Fibroblast of upper back skin (primary cell): ENCODE data around the gene WHAMM.

Experiments used
- DNase-seq: peaks from one replicate; pipeline ENCODE4 v3.0.0-alpha.2; 2013

Gene WHAMM

DNA sequence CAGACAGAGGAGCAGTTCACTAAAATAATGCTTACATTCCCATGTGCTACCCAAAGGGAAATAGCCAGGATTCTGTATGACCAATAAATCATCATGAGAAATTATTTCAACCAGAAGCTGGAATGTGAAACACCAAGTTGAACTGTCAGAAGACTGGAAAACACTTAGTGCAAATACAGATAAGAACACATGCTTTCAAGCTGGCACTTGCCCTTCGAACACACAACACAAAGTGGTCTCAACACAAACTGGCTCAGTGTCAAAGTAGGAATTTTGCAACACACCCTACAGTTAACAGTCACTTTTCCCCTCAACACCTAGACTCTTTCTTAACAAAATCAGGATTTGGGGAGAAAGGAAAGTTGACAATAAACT lies 4.9 kb upstream of the WHAMM start:
- peak; percentile 33 for DNase-seq

DNA sequence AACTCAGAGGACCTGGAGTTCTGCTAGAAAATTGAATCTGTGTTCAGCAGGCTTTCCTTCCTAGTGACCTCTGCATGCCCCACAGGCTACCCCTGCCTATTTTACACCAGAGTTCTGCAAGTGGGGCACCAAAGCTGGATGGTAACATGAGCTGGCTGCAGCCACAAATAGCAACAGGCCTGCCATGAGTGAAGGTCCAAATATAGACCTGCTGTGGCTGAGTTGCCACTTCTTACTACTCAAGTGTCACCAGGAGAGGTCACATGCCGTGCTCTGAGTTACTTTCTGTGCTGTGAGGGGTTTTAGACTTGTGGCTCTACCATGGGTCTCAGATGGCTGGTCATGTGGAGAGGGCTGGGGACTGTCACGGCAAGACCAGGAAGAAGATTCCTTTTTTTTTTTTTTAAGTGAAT lies 3.4 kb upstream of the WHAMM start, which contains the start of gene FSD2:
FSD2 (minus strand) TSS at position 76 of the 413 bp plus-strand sequence. CDS start 18,679 bp downstream, outside the sequence.
- DNase-seq, result no peak

DNA sequence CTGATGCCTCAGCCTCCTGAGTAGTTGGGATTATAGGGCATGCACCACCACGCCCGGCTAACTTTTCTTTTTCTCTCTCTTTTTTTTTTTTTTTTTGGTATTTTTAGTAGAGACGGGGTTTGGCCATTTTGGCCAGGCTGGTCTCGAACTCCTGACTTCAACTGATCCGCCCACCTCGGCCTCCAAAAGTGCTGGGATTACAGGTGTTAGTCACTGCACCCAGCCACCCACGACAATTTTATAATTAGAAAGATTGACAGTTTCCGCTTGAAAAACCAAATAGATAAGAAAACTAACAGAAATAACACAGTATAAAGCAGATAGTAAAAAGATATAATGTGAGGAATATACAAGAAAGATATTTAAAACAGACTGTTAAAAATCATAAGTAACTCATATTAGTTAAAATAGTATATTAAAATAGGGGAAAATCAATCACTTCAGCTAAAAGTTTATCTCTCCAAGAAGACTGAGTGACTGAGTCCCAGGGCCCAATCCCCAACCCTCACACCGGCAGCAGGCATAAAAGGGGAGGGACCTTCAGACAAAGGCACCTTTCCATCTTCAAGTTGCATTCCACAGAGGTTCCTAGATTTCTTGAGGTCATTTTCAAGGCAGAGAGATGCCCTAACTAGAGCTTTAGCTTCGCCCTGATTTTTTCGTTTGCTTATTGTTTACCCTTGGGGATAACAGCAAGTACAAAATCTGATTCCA lies 1.4 kb upstream of the WHAMM start:
- DNase-seq, result no peak

DNA sequence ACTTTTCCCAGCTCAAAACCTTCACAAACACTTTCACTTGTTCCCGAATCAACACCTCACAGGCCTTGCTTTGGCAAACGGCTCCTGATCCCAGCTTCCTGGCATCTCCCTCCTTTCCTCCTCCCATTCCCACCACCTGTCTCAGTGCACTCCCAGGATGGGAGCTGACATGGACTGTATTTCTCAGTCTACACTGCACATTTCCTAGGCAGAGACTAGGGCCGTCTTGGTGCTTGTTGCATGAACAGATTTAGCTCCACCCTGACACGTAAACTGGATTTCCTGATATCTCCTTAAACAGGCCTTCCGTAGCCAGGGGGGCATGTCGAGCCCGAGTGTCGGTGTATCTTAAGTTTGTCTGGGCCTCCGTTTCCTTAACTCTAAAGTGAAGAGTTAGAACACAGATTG lies 790 bp upstream of the WHAMM start:
- no peak for DNase-seq

DNA sequence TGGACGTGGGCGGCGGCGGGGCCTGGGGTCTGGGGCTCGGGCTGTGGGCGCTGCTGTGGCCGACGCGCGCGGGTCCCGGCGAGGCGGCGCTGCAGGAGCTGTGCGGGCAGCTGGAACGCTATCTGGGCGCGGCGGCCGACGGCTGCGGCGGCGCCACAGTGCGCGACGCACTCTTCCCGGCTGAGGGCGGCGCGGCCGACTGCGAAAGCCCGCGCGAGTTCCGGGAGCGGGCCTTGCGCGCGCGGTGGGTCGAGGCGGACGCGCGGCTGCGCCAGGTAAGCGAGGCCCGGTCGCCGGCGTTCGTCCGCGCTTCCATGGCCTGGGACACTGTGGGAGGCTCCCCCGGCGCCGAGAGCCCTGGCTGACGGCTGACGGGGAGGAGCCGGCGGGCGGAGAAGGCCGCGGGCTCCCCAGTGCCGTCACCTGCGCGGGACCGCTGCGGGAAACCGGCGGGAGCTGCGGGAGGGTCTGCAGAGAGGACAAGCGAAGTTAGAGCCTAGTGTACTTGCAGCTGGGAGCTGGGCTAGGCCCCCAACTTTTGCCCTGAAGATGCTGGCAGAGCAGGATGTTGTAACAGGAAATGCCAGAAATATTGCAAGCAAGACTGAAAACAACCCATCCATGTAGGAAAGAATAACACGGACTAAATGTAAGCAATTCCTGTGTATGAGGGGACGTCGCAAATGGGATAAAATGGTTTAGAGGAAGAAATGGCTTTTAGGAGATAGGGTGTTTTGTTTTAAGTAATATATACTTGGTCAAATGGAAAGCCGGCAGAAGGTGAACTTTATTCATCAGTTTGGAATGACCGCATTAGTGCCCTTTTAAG lies 847 bp downstream of the WHAMM start:
- peak; percentile 47 for DNase-seq

DNA sequence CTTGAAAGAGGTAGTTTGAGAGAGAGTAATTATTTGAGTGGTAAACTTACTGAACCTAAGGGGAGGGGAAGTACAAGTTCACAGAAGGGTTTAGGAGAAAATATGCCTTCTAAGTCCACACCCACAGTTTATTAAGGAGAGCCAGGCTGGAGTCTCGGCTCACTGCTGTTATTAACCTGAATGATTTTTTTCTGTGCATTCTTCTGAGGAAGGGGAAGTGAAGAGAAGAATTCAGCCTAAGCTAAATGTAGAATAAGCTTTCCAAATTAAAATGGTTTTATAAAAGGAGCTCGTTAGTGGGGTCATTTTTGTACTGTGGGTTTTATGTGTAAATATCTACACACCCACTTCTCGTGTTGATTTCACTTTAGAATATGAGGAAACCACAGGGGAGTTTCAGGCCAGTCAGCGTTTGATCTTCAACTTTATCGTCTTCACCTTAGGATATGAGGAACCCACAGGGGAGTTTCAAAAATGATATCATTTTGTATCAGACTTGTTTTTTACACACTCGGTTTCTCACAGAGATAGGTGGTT lies 1.5 kb downstream of the WHAMM start:
- DNase-seq, result no peak

DNA sequence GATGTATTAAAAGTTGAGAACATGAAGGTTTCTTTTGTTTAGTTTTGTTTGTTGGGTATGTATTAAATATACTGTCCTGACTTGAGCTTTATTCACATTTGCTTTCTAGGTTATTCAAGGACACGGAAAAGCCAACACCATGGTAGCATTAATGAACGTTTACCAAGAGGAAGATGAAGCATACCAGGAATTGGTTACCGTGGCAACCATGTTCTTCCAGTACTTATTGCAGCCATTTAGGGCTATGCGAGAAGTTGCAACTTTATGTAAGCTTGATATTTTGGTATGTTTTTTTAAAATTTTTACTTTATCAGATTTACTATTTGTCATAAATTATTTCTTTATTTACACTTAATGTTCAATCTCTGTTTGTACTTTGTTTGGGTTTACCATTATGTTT lies 3.6 kb downstream of the WHAMM start:
- DNase-seq, result no peak

DNA sequence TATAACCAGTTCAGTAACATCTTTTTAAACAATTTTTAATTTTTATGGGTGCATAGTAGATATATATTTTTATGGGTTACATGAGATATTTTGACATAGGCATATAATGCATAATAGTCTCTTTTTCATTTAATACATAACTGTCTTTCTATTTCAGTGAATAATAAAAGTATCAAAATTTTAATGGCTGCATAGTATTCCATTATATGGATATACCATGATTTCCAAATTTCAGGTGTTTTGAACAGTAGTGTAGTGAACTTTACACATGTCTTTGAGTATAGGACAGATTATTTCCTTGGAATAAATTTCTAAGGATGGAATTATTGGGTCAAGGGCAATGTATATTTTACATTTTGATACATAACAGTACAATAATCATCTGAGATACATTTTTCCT lies 10.7 kb downstream of the WHAMM start:
- DNase-seq, result no peak

DNA sequence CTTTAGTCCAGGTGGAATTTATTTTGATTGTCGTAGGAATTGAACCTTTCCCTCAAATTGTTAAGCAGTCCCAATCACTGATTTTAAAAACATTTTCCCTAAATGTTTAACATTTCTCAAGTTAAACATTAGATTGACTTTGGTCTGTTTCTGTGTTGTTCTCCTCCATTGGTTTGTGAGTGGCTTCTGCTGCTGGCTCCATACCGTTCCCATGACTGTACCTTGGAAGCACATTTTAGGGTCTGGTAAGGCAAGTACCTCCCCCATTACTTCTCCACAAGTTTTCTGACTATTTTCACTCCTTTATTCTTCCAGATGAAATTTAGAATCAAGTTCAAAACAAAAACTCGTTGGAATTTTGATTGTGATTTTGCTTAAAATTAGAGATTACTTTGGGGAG lies 12.0 kb downstream of the WHAMM start:
- peak; percentile 61 for DNase-seq

DNA sequence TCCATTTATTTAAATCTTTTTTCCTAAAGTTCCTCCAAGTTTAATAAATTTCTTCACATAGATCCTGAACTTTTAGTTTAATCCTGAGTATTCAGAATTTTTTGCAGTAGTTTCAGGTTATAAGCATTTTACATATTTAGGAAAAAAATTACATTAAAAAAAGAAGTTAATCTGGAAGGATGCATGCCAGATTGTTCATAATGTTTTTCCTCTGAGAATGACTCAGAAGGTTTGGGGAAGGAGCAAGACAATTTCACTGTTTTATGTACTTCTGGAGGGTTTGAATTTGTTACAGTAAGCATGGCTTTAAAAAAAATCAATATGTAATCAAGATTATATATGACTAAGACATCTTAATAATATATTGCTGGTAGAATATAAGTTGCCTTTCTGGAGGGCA lies 12.4 kb downstream of the WHAMM start:
- peak; percentile 14 for DNase-seq

DNA sequence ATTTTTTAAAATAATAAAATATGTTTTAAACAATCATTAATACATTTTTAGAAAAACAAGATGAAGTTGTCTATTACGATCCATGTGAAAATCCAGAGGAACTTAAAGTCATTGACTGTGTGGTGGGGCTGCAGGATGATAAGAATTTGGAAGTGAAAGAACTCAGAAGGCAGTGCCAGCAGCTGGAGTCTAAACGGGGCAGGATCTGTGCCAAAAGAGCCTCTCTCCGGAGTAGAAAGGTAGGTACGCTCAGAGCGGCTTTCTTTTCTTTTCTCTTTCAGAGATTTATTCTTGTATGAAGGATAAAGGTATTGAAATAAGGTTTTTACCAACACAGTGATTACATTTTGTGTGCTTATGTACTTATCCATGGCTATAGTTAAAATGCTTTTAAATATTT lies 13.6 kb downstream of the WHAMM start:
- DNase-seq, result no peak

DNA sequence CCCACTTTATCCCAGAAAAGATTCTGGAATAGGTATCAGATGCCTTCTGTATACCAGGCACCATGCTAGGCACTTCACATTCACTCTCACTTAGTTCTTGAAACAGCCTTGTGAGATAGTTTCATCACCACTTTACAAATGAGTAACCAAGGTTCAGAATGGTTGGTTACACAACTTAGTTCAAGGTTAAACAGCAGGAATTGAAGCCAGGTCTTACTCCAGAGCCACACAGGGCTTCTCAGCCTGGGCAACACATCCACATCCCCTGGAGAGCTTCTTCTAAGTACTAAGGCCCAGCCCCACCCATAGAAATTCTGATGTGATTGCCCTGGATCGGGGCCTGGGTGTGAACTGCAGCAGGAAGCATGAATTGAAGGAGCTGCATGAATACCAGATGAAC lies 18.6 kb downstream of the WHAMM start:
- DNase-seq, result no peak

DNA sequence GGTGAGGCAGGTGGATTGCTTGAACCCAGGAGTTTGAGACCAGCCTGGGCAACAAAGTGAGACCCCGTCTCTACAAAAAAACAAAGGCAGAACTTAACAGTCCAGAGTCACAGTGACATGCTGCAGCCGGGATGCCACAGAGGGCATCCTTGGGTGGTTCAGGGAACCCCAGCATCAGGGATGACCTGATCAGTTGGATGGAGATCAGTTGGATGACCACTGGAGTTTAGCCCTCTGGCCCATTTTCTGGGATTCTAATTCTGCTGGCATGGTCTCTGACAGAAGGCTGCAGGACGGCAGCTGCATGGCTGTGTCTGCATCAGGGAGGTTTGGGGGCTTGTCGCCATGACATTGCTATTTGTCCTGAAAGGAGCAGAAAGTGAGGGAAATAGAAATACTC lies 19.8 kb downstream of the WHAMM start:
- no peak for DNase-seq

DNA sequence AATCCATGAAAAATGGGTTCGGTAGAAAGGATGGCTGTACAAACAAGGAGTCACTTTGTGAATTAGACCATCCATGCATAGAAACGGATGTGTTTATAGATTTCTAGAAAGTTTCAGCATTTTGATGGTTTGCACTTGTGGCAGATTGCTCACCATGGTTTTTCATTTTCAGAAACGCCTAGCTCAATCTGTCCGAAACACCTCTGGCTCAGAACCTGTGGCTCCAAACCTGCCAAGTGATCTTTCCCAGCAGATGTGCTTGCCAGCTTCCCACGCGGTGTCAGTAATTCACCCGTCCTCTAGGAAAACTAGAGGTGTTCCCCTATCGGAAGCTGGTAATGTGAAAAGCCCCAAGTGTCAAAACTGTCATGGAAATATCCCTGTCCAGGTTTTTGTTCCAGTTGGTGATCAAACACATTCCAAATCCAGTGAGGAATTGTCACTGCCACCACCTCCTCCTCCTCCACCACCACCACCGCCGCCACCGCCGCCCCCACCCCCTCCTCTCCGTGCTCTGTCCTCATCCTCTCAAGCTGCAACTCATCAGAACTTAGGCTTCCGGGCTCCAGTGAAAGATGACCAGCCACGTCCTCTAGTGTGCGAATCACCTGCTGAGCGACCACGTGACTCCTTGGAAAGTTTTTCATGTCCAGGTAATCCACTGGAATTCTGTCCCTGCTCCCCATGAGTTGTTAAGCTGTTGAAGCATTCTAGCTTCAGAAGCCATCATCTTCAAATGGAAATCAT lies 21.2 kb downstream of the WHAMM start:
- DNase-seq, result no peak

DNA sequence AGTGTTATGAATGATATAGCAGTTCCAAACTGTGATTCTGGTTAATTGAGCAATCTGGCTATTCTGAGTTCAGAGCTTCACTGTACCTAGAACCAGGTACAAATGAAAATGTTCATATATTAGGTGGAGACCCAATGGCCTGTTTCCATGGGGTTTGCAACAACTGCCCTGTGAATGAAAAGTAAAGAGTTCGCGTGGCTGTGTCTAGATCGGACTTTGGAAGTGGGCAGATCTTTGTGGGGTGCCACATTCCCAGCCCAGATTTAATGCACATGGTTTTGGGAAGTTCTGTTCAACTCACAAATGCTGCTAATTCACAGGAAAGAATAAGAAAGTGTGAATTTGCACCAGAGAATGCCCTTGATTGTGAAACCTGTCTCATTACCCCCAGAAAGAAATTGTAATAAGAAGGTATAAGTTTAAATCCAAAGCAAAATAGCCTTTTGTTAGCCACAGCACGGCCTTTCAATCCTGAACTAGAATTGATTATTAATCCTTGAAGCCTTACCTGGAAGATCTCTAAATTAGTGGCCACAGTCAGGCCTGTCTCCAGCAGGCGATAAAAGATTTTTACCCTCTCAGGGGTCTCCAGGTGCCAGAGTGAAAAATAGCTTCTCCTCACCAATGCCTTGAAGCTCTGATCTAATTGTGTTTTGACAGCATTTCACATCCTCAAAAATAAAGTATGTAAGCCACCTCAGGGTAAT lies 22.6 kb downstream of the WHAMM start:
- DNase-seq, result no peak

DNA sequence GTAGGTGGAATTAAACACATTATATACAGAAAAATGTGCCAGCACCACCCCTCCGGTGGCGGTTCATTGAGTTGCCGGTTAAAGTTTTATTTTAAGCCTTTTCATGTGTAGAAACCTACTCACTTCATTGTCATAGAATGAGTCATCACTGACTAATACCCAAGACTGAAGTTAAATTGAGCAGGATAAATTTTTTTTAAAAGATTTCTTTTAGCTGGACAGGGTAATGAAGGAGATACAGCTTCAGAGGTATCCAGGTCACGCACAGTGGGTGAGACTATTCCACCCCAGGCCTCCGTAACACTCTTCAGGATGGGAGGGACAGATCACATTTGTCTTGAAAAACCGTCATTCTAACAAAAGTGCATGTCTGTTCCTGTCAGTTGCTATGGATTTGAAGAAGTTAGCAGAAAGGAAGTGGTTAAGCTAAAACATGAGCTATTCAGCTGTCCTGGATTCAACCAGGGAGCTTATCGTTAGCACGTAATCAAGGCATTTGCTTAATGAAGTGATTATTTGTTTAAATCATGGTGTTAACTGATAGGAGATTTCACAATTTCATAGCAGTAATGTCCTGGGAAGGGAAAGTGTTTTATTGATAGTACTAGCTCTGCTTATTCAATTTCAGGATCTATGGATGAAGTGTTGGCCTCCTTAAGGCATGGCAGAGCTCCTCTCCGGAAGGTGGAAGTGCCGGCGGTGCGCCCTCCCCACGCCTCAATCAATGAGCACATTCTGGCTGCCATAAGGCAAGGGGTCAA lies 23.4 kb downstream of the WHAMM start:
- peak; percentile 90 for DNase-seq

DNA sequence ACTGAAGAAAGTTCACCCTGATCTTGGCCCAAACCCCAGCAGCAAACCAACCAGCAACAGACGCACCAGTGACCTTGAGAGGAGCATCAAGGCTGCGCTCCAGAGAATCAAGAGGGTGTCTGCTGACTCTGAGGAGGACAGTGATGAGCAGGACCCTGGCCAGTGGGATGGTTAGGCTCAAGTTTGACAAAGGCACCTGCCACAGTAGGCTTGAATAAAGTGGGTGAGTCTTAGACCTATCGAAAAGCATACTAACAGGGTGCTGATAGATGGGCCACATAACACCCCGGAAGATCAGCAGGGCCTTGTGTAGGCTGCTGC lies 23.9 kb downstream of the WHAMM start:
- no peak for DNase-seq

DNA sequence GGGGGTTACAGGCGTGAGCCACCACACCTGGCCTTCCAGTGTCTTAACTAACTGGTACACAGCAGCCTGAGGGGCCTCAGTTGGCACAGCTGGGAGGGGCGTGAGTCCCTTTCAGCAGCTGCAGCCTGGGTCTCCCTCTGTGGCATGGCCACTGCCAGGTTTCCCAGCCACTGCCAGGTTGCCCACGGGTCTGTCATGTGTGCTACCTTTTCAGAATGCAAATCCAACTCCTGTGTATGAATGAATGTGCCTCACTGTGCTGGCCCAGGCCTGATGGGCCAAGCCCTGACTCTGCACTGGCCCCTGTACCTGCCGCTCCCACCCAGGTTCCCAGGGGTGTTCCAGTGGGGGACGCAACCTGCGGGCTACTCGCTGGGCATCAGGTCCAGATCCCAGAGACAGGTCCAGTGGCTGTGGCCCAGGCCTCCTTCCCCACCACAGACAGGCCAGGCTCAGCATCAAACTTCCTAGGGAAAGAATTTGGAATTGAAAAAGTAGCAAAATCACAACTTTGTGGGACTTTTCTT lies 26.0 kb downstream of the WHAMM start:
- no peak for DNase-seq

DNA sequence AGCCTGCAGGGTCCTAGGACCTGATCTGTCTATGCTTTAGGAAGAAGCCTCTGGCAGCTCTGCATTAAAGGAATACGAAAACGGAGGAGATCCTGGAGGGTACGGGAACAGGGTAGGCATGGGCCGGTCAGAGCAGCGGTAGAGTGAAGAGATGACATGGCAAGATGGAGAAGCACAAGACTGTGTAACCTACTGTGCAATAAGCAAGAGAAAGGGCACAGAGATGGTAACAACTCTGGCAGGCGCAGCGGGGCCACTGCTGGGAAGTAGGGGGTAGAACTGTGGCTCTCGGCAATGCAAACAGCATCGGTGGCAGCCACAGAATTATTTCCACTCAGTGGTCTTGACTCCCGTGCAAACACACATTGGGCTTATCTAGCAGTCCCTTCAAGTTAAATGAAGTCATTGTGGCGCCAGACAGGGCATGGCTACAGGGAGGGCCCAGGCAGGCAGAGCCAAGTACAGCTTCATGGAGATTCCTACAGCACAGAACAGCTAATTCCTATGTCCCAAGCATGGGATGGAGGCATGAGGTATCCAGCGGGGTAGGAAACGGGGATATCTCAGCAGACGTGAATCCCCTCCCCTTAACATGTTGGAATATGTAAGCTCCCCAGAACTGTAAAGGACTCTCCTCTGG lies 28.8 kb downstream of the WHAMM start:
- DNase-seq, result no peak

DNA sequence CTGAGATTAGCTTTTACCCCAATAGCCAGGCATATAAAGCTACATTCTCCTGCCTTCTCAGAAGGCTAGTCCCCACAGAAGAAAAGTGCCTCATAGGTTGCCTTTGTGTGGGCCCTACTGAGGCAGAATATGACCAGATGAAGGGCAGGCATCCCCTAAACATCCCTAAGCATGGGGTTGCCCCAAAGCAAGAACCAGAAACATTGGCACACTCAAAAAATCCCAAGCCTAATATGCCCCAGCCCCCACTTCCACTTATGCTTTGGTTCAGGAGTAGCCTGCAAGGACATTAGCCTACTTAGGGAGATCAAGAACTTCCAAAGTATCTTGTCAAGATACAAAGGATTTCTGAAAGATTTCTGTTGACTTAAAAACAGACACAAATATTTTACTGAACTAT lies 29.7 kb downstream of the WHAMM start:
- DNase-seq, result no peak

DNA sequence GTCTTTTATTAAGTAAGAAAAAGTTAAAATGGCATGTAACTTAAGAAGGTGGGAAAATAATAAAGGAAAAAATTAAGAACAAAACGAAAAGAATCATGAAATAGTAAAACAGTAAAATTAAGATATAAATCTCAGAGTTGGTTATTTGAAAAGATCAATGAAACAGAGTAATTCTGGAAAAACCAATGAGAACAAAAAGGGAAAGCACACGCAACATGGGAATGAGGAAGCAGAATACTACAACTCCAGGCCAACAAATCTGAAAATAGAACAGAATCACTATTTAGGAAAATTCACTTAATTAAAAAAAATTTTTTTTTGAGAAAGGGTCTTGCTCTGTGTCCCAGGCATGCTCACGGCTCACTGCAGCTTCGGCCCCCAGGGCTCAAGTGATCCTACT lies 30.7 kb downstream of the WHAMM start:
- DNase-seq, result no peak
